Measurements from ENCODE around the gene MGAT4D.

The MGAT4D gene

GRCh38 chr4:140504261-140504660, 6.2 kb upstream of the MGAT4D start:
- POLR2A ChIA-PET (ENCODE audit: low non-redundant PET), result no interaction called here
- no peak for DNase-seq (ENCODE audit: low spot score)
- H3K27ac ChIP-seq, result no peak overlapping the region
- TF ChIP-seq CTCF (conservative IDR thresholded peaks at IDR 0.05; ENCODE audit: low read depth), result no peak
- CTCF ChIA-PET, result no interaction called here

GRCh38 chr4:140499391-140499790, 1.3 kb upstream of the MGAT4D start:
- no peak overlapping the region for H3K27ac ChIP-seq
- DNase-seq (ENCODE audit: low spot score), result no peak
- TF ChIP-seq CTCF (conservative IDR thresholded peaks at IDR 0.05; ENCODE audit: low read depth), result no peak
- ChIA-PET CTCF (no interaction called here), POLR2A (ENCODE audit: low non-redundant PET) (no interaction called here)

- DNase-seq (ENCODE audit: low spot score), result no peak
- TF ChIP-seq CTCF (conservative IDR thresholded peaks at IDR 0.05; ENCODE audit: low read depth), result no peak
- H3K27ac ChIP-seq, result no peak overlapping the region
- ChIA-PET POLR2A (ENCODE audit: low non-redundant PET) (no interaction called here), CTCF (no interaction called here)
Observed at GRCh38 chr4:140497405-140497746, 717 bp downstream of the MGAT4D start.

GRCh38 chr4:140485939-140486338, 12.2 kb downstream of the MGAT4D start:
- ChIA-PET CTCF (no interaction called here), POLR2A (ENCODE audit: low non-redundant PET) (no interaction called here)
- DNase-seq (ENCODE audit: low spot score), result no peak
- no peak for TF ChIP-seq CTCF (conservative IDR thresholded peaks at IDR 0.05; ENCODE audit: low read depth)
- no peak overlapping the region for H3K27ac ChIP-seq

GRCh38 chr4:140483445-140483844, 14.6 kb downstream of the MGAT4D start:
- POLR2A ChIA-PET (ENCODE audit: low non-redundant PET), result no interaction called here
- TF ChIP-seq CTCF (conservative IDR thresholded peaks at IDR 0.05; ENCODE audit: low read depth), result no peak
- no peak for DNase-seq (ENCODE audit: low spot score)
- CTCF ChIA-PET, result no interaction called here
- no peak overlapping the region for H3K27ac ChIP-seq

GRCh38 chr4:140472156-140472555, 25.9 kb downstream of the MGAT4D start:
- no peak for TF ChIP-seq CTCF (conservative IDR thresholded peaks at IDR 0.05; ENCODE audit: low read depth)
- no peak overlapping the region for H3K27ac ChIP-seq
- DNase-seq (ENCODE audit: low spot score), result no peak
- CTCF ChIA-PET, result interaction anchor here (1.0 kb wide), 1 partner anchor 18 kb away, joined by 6 read pairs; no protein-coding TSS in a partner anchor
- POLR2A ChIA-PET (ENCODE audit: low non-redundant PET), result no interaction called here

All from RWPE1 (cell line).